Measurements from ENCODE around the gene THADA. TPM values are rescaled to one million over a fixed set of nuclear protein-coding genes. Genes with fewer than 3 reads are reported as not detected.

THADA gene
- total and polyA plus RNA-seq, 10 donors = 14.2 to 51.3 (median 40.0) TPM

DNA sequence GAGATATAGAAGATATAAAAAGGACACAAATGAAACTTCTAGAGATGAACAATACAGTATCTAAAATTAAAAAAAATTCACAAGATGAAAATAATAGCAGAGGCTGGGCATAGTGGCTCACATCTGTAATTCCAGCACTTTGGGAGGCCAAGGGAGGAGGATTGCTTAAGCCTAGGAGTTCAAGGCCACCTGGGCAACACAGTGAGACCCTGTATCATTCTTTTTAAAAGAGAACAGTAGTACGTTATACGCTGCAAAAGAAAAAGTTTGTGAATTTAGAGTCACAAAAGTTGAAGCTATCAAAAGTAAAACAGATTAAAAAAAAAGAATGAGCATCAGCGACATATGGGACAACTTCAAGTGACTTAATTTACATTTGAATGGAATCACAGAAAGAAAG is 287.9 kb downstream of the THADA start:
- no peak overlapping the region for H3K4me3 ChIP-seq
- no peaks in the 10 kb centered on the region for H3K27me3 ChIP-seq (replicated peaks in 1 of 7)
- WGBS, 5 donors = 97 to 98% (median 98%) methylated on average over 3 of the region's 3 CpGs
- no peak overlapping the region for H3K27ac ChIP-seq
- no peak for DNase-seq
- H3K4me1 ChIP-seq = peaks cover 0 to 57% (median 28%) of the 10 kb centered on the region in 6 donors
- H3K9me3 ChIP-seq = no peaks in the 10 kb centered on the region
- intact Hi-C loops (cut with DNase I; ENCODE audit: low total_unique reads) = no loop called here
- TF ChIP-seq POLR2A (IDR thresholded peaks at IDR 0.05) (no peak), POLR2AphosphoS5 (IDR thresholded peaks at IDR 0.05) (no peak), CTCF (IDR thresholded peaks at IDR 0.05 in 8 of 11, conservative IDR thresholded peaks at IDR 0.05 in 3 of 11) (no peak)
- H3K36me3 ChIP-seq = no peaks in the 10 kb centered on the region

DNA sequence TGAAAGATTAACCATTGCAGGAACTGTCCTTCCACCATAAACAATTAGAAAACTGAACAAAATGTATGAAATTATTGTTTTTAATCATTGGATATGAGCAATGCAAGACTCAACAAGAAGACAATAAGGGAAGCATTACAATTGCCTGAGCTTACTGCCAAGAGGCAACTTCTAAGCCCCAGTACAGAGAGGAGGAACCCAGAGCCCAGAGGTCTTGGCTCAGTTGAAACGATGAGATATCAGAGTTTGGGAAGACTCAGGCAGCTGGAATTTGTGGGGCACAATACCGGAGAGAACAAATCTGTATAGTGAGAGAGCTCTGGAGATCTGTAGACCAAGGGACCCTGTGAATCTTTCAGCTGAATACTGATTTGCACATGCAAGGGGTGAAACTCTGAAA is 288.8 kb downstream of the THADA start:
- intact Hi-C loops (cut with DNase I; ENCODE audit: low total_unique reads) = no loop called here
- Histone ChIP-seq H3K4me3 (no peak overlapping the region), H3K36me3 (no peaks in the 10 kb centered on the region), H3K9me3 (no peaks in the 10 kb centered on the region), H3K27ac (peak overlapping the region in 3 of 8 donors; percentile 16 to 86 (median 83)), H3K27me3 (replicated peaks in 1 of 7) (no peaks in the 10 kb centered on the region), H3K4me1 (peaks cover 0 to 53% (median 29%) of the 10 kb centered on the region in 6 donors)
- TF ChIP-seq POLR2AphosphoS5 (IDR thresholded peaks at IDR 0.05) = no peak
- 71 to 88% (median 77%) methylated on average over 2 of the region's 2 CpGs for WGBS, 5 donors
- no peak for DNase-seq

GRCh38 chr2:43306197-43306596 is 289.6 kb downstream of the THADA start:
- peaks cover 0 to 59% (median 36%) of the 10 kb centered on the region in 6 donors for H3K4me1 ChIP-seq
- no peak for DNase-seq
- no peaks in the 10 kb centered on the region for H3K36me3 ChIP-seq
- 97 to 100% (median 99%) methylated on average over 5 of the region's 5 CpGs for WGBS, 5 donors
- H3K4me3 ChIP-seq = no peak overlapping the region
- H3K27me3 ChIP-seq (replicated peaks in 1 of 7) = no peaks in the 10 kb centered on the region
- H3K9me3 ChIP-seq = no peaks in the 10 kb centered on the region
- peak overlapping the region; percentile 51 to 88 (median 78) for H3K27ac ChIP-seq
- no peak for TF ChIP-seq CTCF (IDR thresholded peaks at IDR 0.05 in 8 of 11, conservative IDR thresholded peaks at IDR 0.05 in 3 of 11)
- intact Hi-C loops (cut with DNase I; ENCODE audit: low total_unique reads) = no loop called here

DNA sequence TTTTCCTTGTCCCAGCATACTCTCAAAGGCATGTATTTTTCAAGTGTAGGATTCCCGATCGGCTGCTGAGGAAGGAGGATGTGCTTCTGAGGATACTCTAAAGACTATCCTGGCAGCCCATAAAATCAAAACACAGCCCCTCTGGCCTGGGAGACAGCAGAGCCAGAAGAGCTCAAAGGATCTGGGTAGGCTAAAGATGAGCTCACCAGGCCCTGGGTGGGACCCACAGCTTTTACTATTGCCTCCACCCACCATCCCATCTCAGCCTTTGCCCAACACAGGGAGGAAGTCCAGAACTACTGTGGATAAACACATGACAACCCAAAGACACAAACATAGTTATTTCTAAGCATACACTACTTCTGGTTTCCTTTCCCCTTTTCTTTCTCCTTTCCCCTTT is 290.3 kb downstream of the THADA start:
- WGBS, 5 donors = 52 to 78% (median 68%) methylated on average over 2 of the region's 2 CpGs
- no peaks in the 10 kb centered on the region for H3K36me3 ChIP-seq
- no peaks in the 10 kb centered on the region for H3K9me3 ChIP-seq
- no peaks in the 10 kb centered on the region for H3K27me3 ChIP-seq (replicated peaks in 1 of 7)
- intact Hi-C loops (cut with DNase I; ENCODE audit: low total_unique reads) = no loop called here
- H3K4me3 ChIP-seq = no peak overlapping the region
- TF ChIP-seq CTCF (IDR thresholded peaks at IDR 0.05 in 8 of 11, conservative IDR thresholded peaks at IDR 0.05 in 3 of 11) = no peak
- DNase-seq = no peak
- H3K27ac ChIP-seq = peak overlapping the region; percentile 51 to 88 (median 78)
- peaks cover 0 to 64% (median 39%) of the 10 kb centered on the region in 6 donors for H3K4me1 ChIP-seq

DNA sequence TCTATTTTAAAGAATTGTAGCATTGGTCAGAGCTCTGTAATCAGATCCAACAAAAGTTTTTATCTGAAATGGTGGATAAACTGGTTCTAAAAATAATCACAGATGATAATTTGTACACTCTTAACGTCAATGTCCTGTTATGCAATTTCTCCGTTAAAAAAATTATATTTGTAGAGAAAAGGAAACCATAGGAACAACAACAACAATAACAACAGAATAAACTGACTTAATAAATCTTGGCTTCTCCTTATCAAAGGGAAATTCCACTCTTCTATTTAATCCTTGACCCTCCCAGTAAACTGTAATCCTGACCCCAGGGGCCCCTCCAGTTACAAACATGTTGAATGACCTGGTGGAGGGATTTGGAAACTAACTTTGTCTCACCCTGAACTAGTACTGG is 290.8 kb downstream of the THADA start:
- Histone ChIP-seq H3K4me1 (peaks cover 0 to 64% (median 39%) of the 10 kb centered on the region in 6 donors), H3K27me3 (replicated peaks in 1 of 7) (no peaks in the 10 kb centered on the region), H3K27ac (peak overlapping the region; percentile 51 to 88 (median 78)), H3K4me3 (no peak overlapping the region), H3K9me3 (no peaks in the 10 kb centered on the region), H3K36me3 (no peaks in the 10 kb centered on the region)
- intact Hi-C loops (cut with DNase I; ENCODE audit: low total_unique reads) = no loop called here
- WGBS, 5 donors = 24 to 50% (median 38%) methylated on average over 2 of the region's 2 CpGs
- no peak for DNase-seq
- TF ChIP-seq CTCF (IDR thresholded peaks at IDR 0.05 in 8 of 11, conservative IDR thresholded peaks at IDR 0.05 in 3 of 11) (peak in 1 of 11 experiments; percentile 9), POLR2A (IDR thresholded peaks at IDR 0.05) (no peak)
